Dendritic cell treated with granulocyte-macrophage colony-stimulating factor and Interleukin-4, amounts not matched to agents 40 ng/mL and 50 ng/mL, for 4 days (primary cell): ENCODE measurements around the gene GRPEL2.

Experiments
- H3K27ac Mint-ChIP-seq: one replicate; pipeline ENCODE4 v1.8.0; 2022; ENCODE audit warnings: mild to moderate bottlenecking, mixed read lengths
- H3K27me3 Mint-ChIP-seq: one replicate; pipeline ENCODE4 v1.8.0; 2022; ENCODE audit warnings: mild to moderate bottlenecking, mixed read lengths
- H3K36me3 Mint-ChIP-seq: one replicate; pipeline ENCODE4 v1.8.0; 2022; ENCODE audit warnings: low read depth, mixed read lengths
- H3K4me1 Mint-ChIP-seq: one replicate; pipeline ENCODE4 v1.8.0; 2022; ENCODE audit warnings: low read depth, mixed read lengths
- H3K4me3 Mint-ChIP-seq: one replicate; pipeline ENCODE4 v1.8.0; 2022; ENCODE audit warnings: mild to moderate bottlenecking, moderate library complexity, mixed read lengths
- H3K9me3 Mint-ChIP-seq: one replicate; pipeline ENCODE4 v1.8.0; 2022; ENCODE audit warnings: mixed read lengths
- intact Hi-C: fragments of 100-400 bp; cut with micrococcal nuclease; formaldehyde crosslinking; loops from one replicate; pipeline ENCODE4 v1.15.0; 2022

The GRPEL2 gene

DNA sequence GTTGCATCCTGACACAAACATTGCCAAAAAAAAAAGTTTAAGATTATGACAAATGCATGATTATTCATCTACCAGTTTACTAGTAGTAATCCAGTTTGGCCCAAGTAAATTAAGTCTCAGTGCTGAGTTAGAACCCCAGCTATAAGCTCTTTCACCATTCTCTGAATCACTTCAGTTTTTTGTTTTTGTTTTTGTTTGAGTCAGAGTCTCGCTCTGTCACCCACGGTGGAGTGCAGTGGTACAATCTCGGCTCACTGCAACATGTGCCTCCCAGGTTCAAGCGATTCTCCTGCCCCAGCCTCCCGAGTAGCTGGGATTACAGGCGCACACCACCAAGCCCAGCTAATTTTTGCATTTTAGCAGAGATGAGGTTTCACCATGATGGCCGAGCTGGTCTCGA lies 11.1 kb downstream of the GRPEL2 start:
- no peaks in the 10 kb centered on the region for H3K27me3 Mint-ChIP-seq
- H3K27ac Mint-ChIP-seq, result no peak overlapping the region
- peaks cover 30% of the 10 kb centered on the region for H3K4me1 Mint-ChIP-seq
- peaks cover 43% of the 10 kb centered on the region for H3K36me3 Mint-ChIP-seq
- intact Hi-C loops, result no loop called here
- no peak overlapping the region for H3K4me3 Mint-ChIP-seq
- H3K9me3 Mint-ChIP-seq, result no peaks in the 10 kb centered on the region

DNA sequence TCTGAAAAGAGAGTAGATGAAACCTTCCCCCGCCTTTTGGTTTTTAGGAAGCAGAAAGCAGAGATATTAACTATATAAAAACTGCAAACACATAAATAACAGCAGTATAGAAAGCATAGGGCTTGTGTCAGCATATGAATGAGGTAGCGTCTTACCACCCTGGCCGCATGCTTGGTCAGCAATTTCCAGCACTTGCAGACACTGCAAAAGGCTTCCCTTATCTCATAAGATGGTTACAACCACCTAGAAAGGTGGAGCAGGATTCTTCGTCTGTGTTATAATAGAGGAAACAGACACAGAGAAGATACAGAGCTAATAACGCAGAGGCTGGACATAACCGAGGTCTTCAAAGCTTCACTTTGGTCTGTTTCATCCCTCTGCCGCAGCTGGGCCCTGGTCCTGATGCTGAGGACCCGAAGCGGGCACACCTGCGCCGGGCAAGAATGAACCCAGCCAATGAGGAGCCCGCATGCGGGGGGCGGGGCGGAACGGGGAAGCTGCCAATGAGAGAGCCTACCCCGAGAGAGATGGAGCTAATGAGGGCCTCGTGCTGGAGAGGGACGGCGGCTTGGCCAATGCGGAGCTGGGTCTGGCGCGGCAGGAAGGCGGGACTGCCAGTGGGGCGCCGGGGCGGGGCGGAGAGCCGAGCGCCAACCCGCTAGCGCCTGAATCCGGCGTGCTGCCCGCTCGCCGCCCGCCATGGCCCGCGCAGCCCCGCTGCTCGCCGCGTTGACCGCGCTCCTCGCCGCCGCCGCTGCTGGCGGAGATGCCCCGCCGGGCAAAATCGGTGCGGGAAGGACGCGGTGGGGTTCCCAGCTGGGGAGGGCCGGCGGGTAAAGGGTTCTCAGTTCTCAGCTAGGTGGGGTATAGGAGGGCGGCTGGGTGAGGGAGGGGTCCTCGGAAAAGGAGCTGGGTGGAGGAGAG lies 12.3 kb downstream of the GRPEL2 start, which contains the start of gene PCYOX1L:
TSS of gene PCYOX1L (plus strand) at position 677 of the 924 bp plus-strand sequence. CDS start at position 700, 23 bp downstream.
- Mint-ChIP-seq H3K36me3 (peaks cover 33% of the 10 kb centered on the region), H3K9me3 (no peaks in the 10 kb centered on the region), H3K4me3 (peak within 1 kb of the TSS; percentile 94), H3K27ac (peak within 1 kb of the TSS; percentile 83), H3K4me1 (peaks cover 32% of the 10 kb centered on the region), H3K27me3 (no peaks in the 10 kb centered on the region)
- intact Hi-C loops, result loop anchor here (2.0 kb wide), 1 partner anchor 13 kb away; the partner anchor contains the start of gene GRPEL2

DNA sequence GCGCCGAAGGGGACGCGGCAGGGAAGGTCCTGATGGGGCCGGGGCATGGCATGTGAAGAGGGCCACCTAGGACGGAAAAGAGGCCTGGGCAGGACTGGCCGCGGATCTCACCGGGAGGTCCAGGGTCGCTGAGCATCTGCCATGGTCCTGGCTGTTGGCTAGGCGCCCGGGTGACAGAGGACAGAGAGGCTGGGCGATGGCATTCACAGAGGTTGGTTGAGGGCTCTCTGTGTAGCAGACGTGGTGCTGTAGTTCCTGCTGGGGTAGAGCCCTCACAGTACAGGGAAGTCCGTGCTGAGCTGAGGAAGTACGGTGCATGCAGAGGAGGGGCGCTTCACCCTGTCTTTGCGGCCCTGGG lies 13.0 kb downstream of the GRPEL2 start:
- Mint-ChIP-seq H3K4me3 (peak overlapping the region; percentile 94), H3K27ac (peak overlapping the region; percentile 83), H3K4me1 (peaks cover 38% of the 10 kb centered on the region), H3K9me3 (no peaks in the 10 kb centered on the region), H3K36me3 (peaks cover 35% of the 10 kb centered on the region), H3K27me3 (no peaks in the 10 kb centered on the region)
- intact Hi-C loops, result loop anchor here (2.0 kb wide), 1 partner anchor 13 kb away; the partner anchor contains the start of gene GRPEL2

DNA sequence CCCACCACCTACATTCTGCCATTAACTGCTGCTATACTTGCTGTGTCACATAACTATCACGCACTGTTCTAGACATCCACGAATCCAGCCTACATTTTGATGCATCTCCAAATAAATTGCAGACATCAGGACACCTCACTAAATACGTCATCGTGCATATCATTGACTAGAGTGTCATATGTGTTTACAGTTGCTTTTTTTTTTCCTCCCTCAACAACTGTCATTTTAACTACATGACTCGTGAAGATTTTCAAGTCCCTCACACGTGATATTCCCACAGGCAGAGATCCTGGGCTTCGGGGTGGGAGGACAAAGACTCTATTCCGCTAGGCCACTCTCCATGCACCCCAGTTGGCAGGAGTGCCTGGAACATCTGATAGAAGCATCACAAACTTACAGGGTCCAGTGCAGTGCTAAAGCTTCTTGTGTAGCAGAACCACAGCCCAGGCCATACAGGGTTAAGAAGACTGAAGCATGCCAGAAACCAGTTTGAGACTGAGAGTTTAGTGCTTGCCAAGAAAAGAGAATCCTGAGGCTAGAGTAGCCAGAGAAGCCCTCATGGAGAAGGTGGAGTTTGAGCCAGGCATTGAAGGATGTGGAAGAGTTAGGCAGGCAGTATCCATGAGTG lies 13.7 kb downstream of the GRPEL2 start:
- Mint-ChIP-seq H3K4me3 (peak overlapping the region; percentile 8), H3K27ac (no peak overlapping the region), H3K27me3 (no peaks in the 10 kb centered on the region), H3K9me3 (no peaks in the 10 kb centered on the region), H3K4me1 (peaks cover 40% of the 10 kb centered on the region), H3K36me3 (peaks cover 29% of the 10 kb centered on the region)
- intact Hi-C loops, result loop anchor here (2.0 kb wide), 1 partner anchor 14 kb away; the partner anchor contains the start of gene GRPEL2

DNA sequence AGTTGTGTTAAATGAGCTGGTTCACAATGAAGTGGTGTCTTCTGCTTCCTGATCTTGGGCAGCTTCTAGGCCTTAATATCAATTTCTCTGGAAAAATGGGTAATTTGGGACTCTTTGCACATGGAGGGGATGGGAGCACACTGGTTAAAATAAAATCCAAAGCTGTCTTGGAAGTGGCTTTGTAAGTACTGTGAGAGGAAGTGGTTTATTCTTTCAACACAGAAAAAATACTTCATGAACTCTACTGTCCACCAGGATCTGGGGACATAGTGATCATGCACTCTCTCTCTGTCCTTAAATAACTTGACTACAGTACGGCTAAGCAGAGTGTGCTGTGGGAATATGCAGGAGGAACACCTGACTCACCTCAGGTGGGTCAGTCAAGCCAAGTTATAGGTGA lies 15.0 kb downstream of the GRPEL2 start:
- Mint-ChIP-seq H3K4me1 (peaks cover 52% of the 10 kb centered on the region), H3K4me3 (no peak overlapping the region), H3K9me3 (no peaks in the 10 kb centered on the region), H3K27ac (peak overlapping the region; percentile 69), H3K27me3 (no peaks in the 10 kb centered on the region), H3K36me3 (peaks cover 25% of the 10 kb centered on the region)
- intact Hi-C loops, result no loop called here

DNA sequence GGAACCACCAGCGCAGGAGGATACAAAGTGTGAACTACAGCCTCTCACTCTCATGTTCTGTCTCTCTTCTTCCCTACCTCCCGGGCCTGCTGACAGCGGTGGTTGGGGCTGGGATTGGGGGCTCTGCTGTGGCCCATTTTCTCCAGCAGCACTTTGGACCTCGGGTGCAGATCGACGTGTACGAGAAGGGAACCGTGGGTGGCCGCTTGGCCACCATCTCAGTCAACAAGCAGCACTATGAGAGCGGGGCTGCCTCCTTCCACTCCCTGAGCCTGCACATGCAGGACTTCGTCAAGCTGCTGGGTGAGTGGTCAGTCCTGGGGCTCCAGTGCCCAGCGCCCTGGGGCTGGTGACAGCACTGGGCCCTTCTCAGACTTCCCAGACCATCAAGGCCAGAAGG lies 17.2 kb downstream of the GRPEL2 start:
- Mint-ChIP-seq H3K27me3 (no peaks in the 10 kb centered on the region), H3K4me3 (no peak overlapping the region), H3K4me1 (peaks cover 59% of the 10 kb centered on the region), H3K9me3 (no peaks in the 10 kb centered on the region), H3K27ac (no peak overlapping the region), H3K36me3 (peaks cover 32% of the 10 kb centered on the region)
- intact Hi-C loops, result no loop called here

DNA sequence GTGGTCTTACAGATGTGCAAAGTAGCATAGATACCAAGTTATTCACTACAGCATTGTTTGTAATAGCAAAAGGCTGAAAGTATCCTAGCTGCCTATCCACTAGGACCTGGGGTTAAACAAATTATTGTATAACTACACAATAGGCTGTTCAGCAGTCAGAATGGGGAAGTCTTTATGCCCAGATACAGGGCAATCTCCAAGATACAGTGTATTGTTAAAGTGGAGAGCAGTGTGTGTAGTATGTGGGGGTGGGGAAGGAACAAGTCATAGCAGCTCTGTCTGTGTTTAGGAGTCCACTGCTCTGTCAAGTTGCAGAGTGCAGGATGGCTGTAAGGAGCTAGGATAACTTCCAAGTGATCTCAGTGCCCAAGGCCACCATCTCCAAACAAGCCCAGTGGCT lies 18.1 kb downstream of the GRPEL2 start:
- H3K4me1 Mint-ChIP-seq, result peaks cover 56% of the 10 kb centered on the region
- no peaks in the 10 kb centered on the region for H3K9me3 Mint-ChIP-seq
- no peaks in the 10 kb centered on the region for H3K27me3 Mint-ChIP-seq
- H3K27ac Mint-ChIP-seq, result no peak overlapping the region
- no peak overlapping the region for H3K4me3 Mint-ChIP-seq
- H3K36me3 Mint-ChIP-seq, result peaks cover 34% of the 10 kb centered on the region
- intact Hi-C loops, result no loop called here

DNA sequence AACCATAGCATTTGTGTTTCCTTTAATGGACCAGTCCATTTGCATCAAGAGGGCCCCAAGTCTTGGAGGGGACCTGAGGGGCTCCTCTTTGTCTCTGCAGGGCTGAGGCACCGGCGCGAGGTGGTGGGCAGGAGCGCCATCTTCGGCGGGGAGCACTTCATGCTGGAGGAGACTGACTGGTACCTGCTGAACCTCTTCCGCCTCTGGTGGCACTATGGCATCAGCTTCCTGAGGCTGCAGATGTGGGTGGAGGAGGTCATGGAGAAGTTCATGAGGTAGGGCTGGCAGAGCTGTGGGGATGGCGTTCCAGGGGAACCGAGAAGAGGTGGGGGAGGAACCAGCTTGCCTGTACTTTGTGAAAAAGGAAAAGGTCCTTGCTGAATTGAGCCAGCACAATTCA lies 18.6 kb downstream of the GRPEL2 start:
- Mint-ChIP-seq H3K36me3 (peaks cover 36% of the 10 kb centered on the region), H3K27ac (no peak overlapping the region), H3K4me1 (peaks cover 50% of the 10 kb centered on the region), H3K27me3 (no peaks in the 10 kb centered on the region), H3K4me3 (no peak overlapping the region), H3K9me3 (no peaks in the 10 kb centered on the region)
- intact Hi-C loops, result no loop called here

DNA sequence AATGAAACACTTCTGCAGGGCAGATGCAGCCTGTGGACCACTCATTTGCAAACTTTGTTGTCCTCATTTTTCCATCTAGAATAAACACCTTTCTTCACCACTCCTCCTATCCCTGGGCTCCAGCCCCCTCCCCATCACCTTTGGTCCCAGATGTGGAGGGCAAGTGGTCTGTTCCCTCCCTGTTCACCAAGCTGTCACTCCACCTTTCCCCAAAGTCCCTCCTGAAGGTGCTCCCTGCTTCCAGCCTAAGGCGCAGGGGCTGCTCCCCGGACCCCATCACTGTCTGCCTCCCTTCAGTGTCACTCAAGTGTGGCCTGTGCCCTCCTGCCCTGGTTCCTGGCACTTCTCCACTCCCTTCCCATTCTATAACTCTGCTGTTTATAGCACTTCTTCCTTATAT lies 19.4 kb downstream of the GRPEL2 start:
- Mint-ChIP-seq H3K27me3 (no peaks in the 10 kb centered on the region), H3K9me3 (no peaks in the 10 kb centered on the region), H3K4me3 (no peak overlapping the region), H3K36me3 (peaks cover 36% of the 10 kb centered on the region), H3K27ac (no peak overlapping the region), H3K4me1 (peaks cover 42% of the 10 kb centered on the region)
- intact Hi-C loops, result no loop called here

DNA sequence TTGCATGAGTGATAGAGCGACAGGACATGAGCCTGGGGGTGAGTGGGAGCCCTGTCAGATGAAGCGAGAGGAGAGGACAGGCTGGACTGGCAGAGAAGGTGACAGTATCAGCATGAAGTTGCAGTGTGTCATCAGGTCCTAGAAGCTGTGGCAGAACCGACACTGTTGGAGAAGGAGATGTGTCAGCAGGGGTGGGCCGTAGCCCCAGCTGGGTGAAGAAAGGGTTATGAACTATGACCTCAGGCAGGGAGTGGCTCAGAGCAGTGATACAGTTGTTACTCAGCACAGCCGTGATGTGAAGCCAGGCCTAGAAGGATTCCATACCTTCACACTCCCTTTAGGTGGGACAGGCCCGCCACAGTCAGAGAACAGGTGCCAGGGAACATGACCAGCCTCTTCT lies 20.1 kb downstream of the GRPEL2 start:
- Mint-ChIP-seq H3K36me3 (peaks cover 36% of the 10 kb centered on the region), H3K4me1 (peaks cover 35% of the 10 kb centered on the region), H3K9me3 (no peaks in the 10 kb centered on the region), H3K27ac (no peak overlapping the region), H3K27me3 (no peaks in the 10 kb centered on the region), H3K4me3 (no peak overlapping the region)
- intact Hi-C loops, result no loop called here

DNA sequence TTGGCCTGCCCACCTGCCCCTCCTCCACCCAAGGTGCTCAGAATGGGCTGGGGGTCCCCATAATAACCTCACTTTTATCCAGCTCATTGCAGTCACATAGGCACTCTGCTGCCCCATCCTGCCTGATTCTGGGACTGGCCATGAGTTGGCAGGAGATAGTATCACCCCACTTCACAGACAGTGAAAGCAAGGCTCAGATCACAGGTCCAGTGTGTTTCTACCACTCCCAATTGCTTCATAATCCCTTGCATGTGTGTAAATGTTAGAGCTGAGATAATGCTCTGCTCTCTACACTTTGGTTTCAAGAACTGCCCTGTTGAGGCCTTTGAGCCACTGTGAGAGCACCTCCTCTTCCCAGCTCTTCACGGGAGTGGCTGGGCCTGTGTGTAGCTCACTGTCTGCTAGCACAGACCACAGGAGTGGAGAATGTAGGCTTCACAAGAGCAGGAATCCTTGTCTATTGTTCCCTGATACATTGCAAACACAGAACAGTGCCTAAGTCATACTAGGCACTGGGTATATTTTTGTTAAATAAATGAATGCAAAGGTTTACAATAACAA lies 20.9 kb downstream of the GRPEL2 start:
- Mint-ChIP-seq H3K36me3 (peaks cover 36% of the 10 kb centered on the region), H3K9me3 (no peaks in the 10 kb centered on the region), H3K27ac (no peak overlapping the region), H3K27me3 (no peaks in the 10 kb centered on the region), H3K4me1 (peaks cover 30% of the 10 kb centered on the region), H3K4me3 (no peak overlapping the region)
- intact Hi-C loops, result no loop called here

DNA sequence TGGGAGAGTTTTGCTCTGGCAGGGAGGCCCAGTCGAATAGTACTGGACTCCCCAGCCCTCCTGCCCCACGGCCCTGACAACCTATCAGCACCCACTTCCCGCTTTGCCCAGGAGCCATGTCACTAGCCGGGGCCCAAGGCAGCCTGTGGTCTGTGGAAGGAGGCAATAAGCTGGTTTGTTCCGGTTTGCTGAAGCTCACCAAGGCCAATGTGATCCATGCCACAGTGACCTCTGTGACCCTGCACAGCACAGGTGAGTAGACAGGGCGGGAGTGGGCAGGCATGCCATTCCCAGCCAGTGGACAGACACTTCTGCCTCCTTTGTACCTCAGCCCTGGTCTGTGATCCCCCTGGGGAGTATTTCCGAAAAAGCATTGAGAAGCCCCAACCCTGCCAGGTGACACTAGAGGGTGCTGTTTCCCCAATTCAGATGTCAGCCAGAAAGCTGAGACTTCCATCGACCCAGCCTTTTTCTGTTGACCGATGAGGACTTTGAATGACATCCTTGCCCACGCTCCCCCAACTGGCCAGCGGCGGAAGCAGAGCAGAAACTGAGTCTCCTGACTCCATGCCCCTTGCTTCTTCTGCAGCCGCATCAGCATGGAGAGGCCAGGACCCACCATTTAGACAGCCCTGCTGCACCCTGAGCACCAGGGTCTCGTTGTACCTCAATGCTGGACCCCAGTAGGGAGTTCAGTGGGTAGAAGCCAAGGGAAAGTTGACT lies 22.1 kb downstream of the GRPEL2 start:
- Mint-ChIP-seq H3K27me3 (no peaks in the 10 kb centered on the region), H3K4me3 (no peak overlapping the region), H3K36me3 (peaks cover 36% of the 10 kb centered on the region), H3K4me1 (peaks cover 29% of the 10 kb centered on the region), H3K27ac (no peak overlapping the region), H3K9me3 (no peaks in the 10 kb centered on the region)
- intact Hi-C loops, result no loop called here

DNA sequence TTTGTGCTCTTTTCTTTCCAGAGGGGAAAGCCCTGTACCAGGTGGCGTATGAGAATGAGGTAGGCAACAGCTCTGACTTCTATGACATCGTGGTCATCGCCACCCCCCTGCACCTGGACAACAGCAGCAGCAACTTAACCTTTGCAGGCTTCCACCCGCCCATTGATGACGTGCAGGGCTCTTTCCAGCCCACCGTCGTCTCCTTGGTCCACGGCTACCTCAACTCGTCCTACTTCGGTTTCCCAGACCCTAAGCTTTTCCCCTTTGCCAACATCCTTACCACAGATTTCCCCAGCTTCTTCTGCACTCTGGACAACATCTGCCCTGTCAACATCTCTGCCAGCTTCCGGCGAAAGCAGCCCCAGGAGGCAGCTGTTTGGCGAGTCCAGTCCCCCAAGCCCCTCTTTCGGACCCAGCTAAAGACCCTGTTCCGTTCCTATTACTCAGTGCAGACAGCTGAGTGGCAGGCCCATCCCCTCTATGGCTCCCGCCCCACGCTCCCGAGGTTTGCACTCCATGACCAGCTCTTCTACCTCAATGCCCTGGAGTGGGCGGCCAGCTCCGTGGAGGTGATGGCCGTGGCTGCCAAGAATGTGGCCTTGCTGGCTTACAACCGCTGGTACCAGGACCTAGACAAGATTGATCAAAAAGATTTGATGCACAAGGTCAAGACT lies 22.8 kb downstream of the GRPEL2 start:
- Mint-ChIP-seq H3K27me3 (no peaks in the 10 kb centered on the region), H3K4me1 (peaks cover 22% of the 10 kb centered on the region), H3K36me3 (peaks cover 29% of the 10 kb centered on the region), H3K27ac (no peak overlapping the region), H3K9me3 (no peaks in the 10 kb centered on the region), H3K4me3 (no peak overlapping the region)
- intact Hi-C loops, result no loop called here
